OCI-LY7 (cell line): ENCODE data around the gene CLPSL2. TPM values are rescaled to one million over a fixed set of nuclear protein-coding genes. Genes with fewer than 3 reads are reported as not detected.

Source experiments
- BruUV-seq: library from RNA; stranded (reverse); fragments of 400-500 nt; replicated peaks from 2 replicates; lab custom pipeline; 2021; lab: Mats Ljungman, UMichigan
- CTCF ChIA-PET: fragments of 300-600 bp; sonication (Branson Sonifier 250); formaldehyde crosslinking; loops from one replicate; lab custom pipeline; 2022; ENCODE audit warnings: antibody characterized with exemption; ENCODE audit not compliant: unreplicated experiment; lab: Charles Lee
- POLR2A ChIA-PET: fragments of 300-600 bp; sonication (Branson Sonifier 250); formaldehyde crosslinking; loops from one replicate; lab custom pipeline; 2022; ENCODE audit warnings: antibody characterized with exemption; lab: Charles Lee
- DNase-seq: peaks from one replicate; pipeline ENCODE4 v3.0.0-alpha.2; 2015; ENCODE audit warnings: low spot score
- H2AFZ ChIP-seq: fragments of 200-600 bp; sonication (generic), shearing (Covaris generic); 2 replicates; pipeline ENCODE4 v1.6.1; 2014; ENCODE audit warnings: mild to moderate bottlenecking, antibody characterized with exemption, low read length, moderate library complexity
- H3K27ac ChIP-seq: fragments of 200-600 bp; sonication (generic); 2 replicates; pipeline ENCODE4 v1.5.1; 2014; ENCODE audit warnings: mixed run types, low read depth, mild to moderate bottlenecking, moderate library complexity, low read length, inconsistent platforms; ENCODE audit not compliant: poor library complexity, severe bottlenecking
- H3K36me3 ChIP-seq: fragments of 200-600 bp; sonication (generic); 2 replicates; pipeline ENCODE4 v1.6.1; 2014; ENCODE audit warnings: mild to moderate bottlenecking, antibody characterized with exemption, low read length, moderate library complexity, mixed read lengths; ENCODE audit not compliant: insufficient read depth
- H3K4me1 ChIP-seq: fragments of 200-600 bp; sonication (generic); 2 replicates; pipeline ENCODE4 v1.5.1; 2014; ENCODE audit warnings: mild to moderate bottlenecking, low read length; ENCODE audit not compliant: insufficient read depth, poor library complexity, severe bottlenecking
- H3K4me2 ChIP-seq: fragments of 200-600 bp; sonication (generic); 2 replicates; pipeline ENCODE4 v1.6.1; 2014; ENCODE audit warnings: mild to moderate bottlenecking, low read length
- H3K4me3 ChIP-seq: fragments of 200-600 bp; sonication (generic); 2 replicates; pipeline ENCODE4 v1.5.1; 2014; ENCODE audit warnings: mild to moderate bottlenecking, low read depth, low read length; ENCODE audit not compliant: poor library complexity, severe bottlenecking
- H3K79me2 ChIP-seq: fragments of 200-600 bp; sonication (generic); 2 replicates; pipeline ENCODE4 v1.6.1; 2016; ENCODE audit warnings: low read depth, mild to moderate bottlenecking, low read length, moderate library complexity, mixed read lengths; ENCODE audit not compliant: insufficient read depth
- H3K9me2 ChIP-seq: fragments of 200-600 bp; sonication (generic); 2 replicates; pipeline ENCODE4 v1.6.1; 2016; ENCODE audit warnings: mild to moderate bottlenecking, low read length, mixed read lengths; ENCODE audit not compliant: insufficient read depth
- H3K9me3 ChIP-seq: fragments of 200-600 bp; sonication (generic); 2 replicates; pipeline ENCODE4 v1.6.1; 2014; ENCODE audit warnings: mild to moderate bottlenecking, mixed run types, low read length, mixed read lengths
- H4K20me1 ChIP-seq: fragments of 200-600 bp; sonication (generic); 2 replicates; pipeline ENCODE4 v1.6.1; 2014; ENCODE audit warnings: mild to moderate bottlenecking, antibody characterized with exemption, low read length, moderate library complexity, mixed read lengths; ENCODE audit not compliant: insufficient read depth
- CTCF ChIP-seq: fragments of 200-600 bp; sonication (generic); conservative IDR thresholded peaks from 2 replicates; pipeline ENCODE4 v1.5.1; 2014; ENCODE audit warnings: mild to moderate bottlenecking, antibody characterized with exemption, low read length, moderate library complexity, mixed read lengths
- EZH2phosphoT487 ChIP-seq: fragments of 200-600 bp; sonication (generic); IDR thresholded peaks from 2 replicates; pipeline ENCODE4 v1.6.1; 2018; ENCODE audit warnings: low read depth, borderline replicate concordance, mild to moderate bottlenecking, mixed run types, antibody characterized with exemption, low read length, moderate library complexity, mixed read lengths
- intact Hi-C: fragments of 100-400 bp; cut with micrococcal nuclease; formaldehyde crosslinking; loops from one replicate; pipeline ENCODE4 v1.10.0; 2022; ENCODE audit not compliant: unreplicated experiment
- total RNA-seq, 2 experiments: library from RNA; depleted of rRNA in 1 of 2; stranded (reverse); fragments of >200 nt in 1 of 2; shearing (Covaris generic) in 1 of 2; gene quantifications; 2 replicates each; pipeline ENCODE4 v1.2.3, GENCODE V29; 2014 to 2022

CLPSL2 gene
- total RNA-seq, 2 experiments from 2014 or later: not detected

GRCh38 chr6:35746516-35746915 is 29.9 kb upstream of the CLPSL2 start:
- BruUV-seq: no TSS peak
- DNase-seq: no peak
- H3K4me1 ChIP-seq: no peaks in the 10 kb centered on the region
- ChIA-PET POLR2A (no interaction called here), CTCF (no interaction called here)
- intact Hi-C loops: no loop called here
- H3K4me2 ChIP-seq: no peak overlapping the region
- no peaks in the 10 kb centered on the region for H3K36me3 ChIP-seq
- H3K9me2 ChIP-seq: no peaks in the 10 kb centered on the region
- no peak overlapping the region for H3K4me3 ChIP-seq
- TF ChIP-seq EZH2phosphoT487 (no peak), CTCF (no peak)
- no peaks in the 10 kb centered on the region for H4K20me1 ChIP-seq
- peaks cover 9% of the 10 kb centered on the region; the same call in 1 of the 2 replicates for H3K9me3 ChIP-seq
- no peaks in the 10 kb centered on the region for H3K79me2 ChIP-seq
- H3K27ac ChIP-seq: no peak overlapping the region
- no peak overlapping the region for H2AFZ ChIP-seq

- no TSS peak for BruUV-seq
- CTCF ChIA-PET: no interaction called here
- H3K9me3 ChIP-seq: peaks cover 9% of the 10 kb centered on the region; the same call in 1 of the 2 replicates
- H3K9me2 ChIP-seq: no peaks in the 10 kb centered on the region
- H3K4me3 ChIP-seq: no peak overlapping the region
- no peak overlapping the region for H3K4me2 ChIP-seq
- no peaks in the 10 kb centered on the region for H4K20me1 ChIP-seq
- POLR2A ChIA-PET: interaction anchor here (0.6 to 1.4 kb wide), 2 partner anchors 8 to 35 kb away, joined by 3 read pairs; no protein-coding TSS in a partner anchor
- no peak overlapping the region for H2AFZ ChIP-seq
- DNase-seq: no peak
- H3K79me2 ChIP-seq: no peaks in the 10 kb centered on the region
- no peaks in the 10 kb centered on the region for H3K36me3 ChIP-seq
- intact Hi-C loops: no loop called here
- no peaks in the 10 kb centered on the region for H3K4me1 ChIP-seq
- no peak overlapping the region for H3K27ac ChIP-seq
- TF ChIP-seq CTCF (no peak), EZH2phosphoT487 (no peak)
Measured at GRCh38 chr6:35747877-35748276, 28.5 kb upstream of the CLPSL2 start.

GRCh38 chr6:35750557-35750956 is 25.8 kb upstream of the CLPSL2 start:
- H2AFZ ChIP-seq: no peak overlapping the region
- H3K79me2 ChIP-seq: no peaks in the 10 kb centered on the region
- no TSS peak for BruUV-seq
- H3K9me3 ChIP-seq: peaks cover 9% of the 10 kb centered on the region; the same call in 1 of the 2 replicates
- POLR2A ChIA-PET: interaction anchor here (0.7 kb wide), 3 partner anchors 14 to 106 kb away, joined by 3 to 5 read pairs (median 3); partner anchors contain the start of gene ARMC12
- CTCF ChIA-PET: no interaction called here
- intact Hi-C loops: loop anchor here (10.0 kb wide), 1 partner anchor 204 kb away; no protein-coding TSS in a partner anchor
- H4K20me1 ChIP-seq: no peaks in the 10 kb centered on the region
- no peaks in the 10 kb centered on the region for H3K36me3 ChIP-seq
- no peak for TF ChIP-seq CTCF
- no peak for TF ChIP-seq EZH2phosphoT487
- H3K27ac ChIP-seq: no peak overlapping the region
- no peak for DNase-seq
- H3K4me2 ChIP-seq: no peak overlapping the region
- no peaks in the 10 kb centered on the region for H3K4me1 ChIP-seq
- H3K4me3 ChIP-seq: no peak overlapping the region
- no peaks in the 10 kb centered on the region for H3K9me2 ChIP-seq
